Measurements from ENCODE around the gene SP9.

The SP9 gene

GRCh38 chr2:174334781-174335251, at the start of gene SP9:
TSS of gene SP9 (plus strand) at chr2:174334954. CDS start at chr2:174335093, 139 bp downstream.
- no peak for DNase-seq

GRCh38 chr2:174286172-174286571, 48.6 kb upstream of the SP9 start:
- DNase-seq: no peak

- no peak for DNase-seq
Observed at GRCh38 chr2:174292908-174293307, 41.8 kb upstream of the SP9 start.

- DNase-seq: no peak
Observed at GRCh38 chr2:174300114-174300513, 34.6 kb upstream of the SP9 start.

GRCh38 chr2:174312581-174313234, 22.0 kb upstream of the SP9 start:
- DNase-seq: no peak

GRCh38 chr2:174322149-174322548, 12.6 kb upstream of the SP9 start:
- no peak for DNase-seq

- no peak for DNase-seq
Observed at GRCh38 chr2:174322746-174323145, 12.0 kb upstream of the SP9 start.

- no peak for DNase-seq
Observed at GRCh38 chr2:174324530-174324929, 10.2 kb upstream of the SP9 start.

GRCh38 chr2:174325373-174326160, 9.2 kb upstream of the SP9 start:
- no peak for DNase-seq

- no peak for DNase-seq
Observed at GRCh38 chr2:174326161-174327020, 8.4 kb upstream of the SP9 start.

GRCh38 chr2:174327021-174327840, 7.5 kb upstream of the SP9 start:
- no peak for DNase-seq

- no peak for DNase-seq
Observed at GRCh38 chr2:174327841-174328113, 7.0 kb upstream of the SP9 start.

- no peak for DNase-seq
Observed at GRCh38 chr2:174328114-174328960, 6.4 kb upstream of the SP9 start.

- no peak for DNase-seq
Observed at GRCh38 chr2:174328961-174329715, 5.6 kb upstream of the SP9 start.

- DNase-seq: no peak
Observed at GRCh38 chr2:174330945-174331594, 3.7 kb upstream of the SP9 start.

GRCh38 chr2:174331595-174332216, 3.0 kb upstream of the SP9 start:
- no peak for DNase-seq

GRCh38 chr2:174332217-174332963, 2.4 kb upstream of the SP9 start:
- DNase-seq: no peak

- DNase-seq: no peak
Observed at GRCh38 chr2:174333017-174333371, 1.8 kb upstream of the SP9 start.

Measured in stimulated activated CD4-positive, alpha-beta T cell treated with anti-CD3 and anti-CD28 coated beads, Interleukin-12 subunit alpha, Interleukin-12 subunit beta, amount 100 ng/mL, for 4 hours (primary cell).